HT-29 (cell line): ENCODE measurements around the gene MED13L. TPM values are rescaled to one million over a fixed set of nuclear protein-coding genes. Genes with fewer than 3 reads are reported as not detected.
A peak's percentile ranks its signal among the peaks of the same experiment; 100 is the strongest.
"Not testable (repeated sequence)": the region's sequence is repeated elsewhere in the genome, so short reads cannot be mapped to it uniquely, and the experiment has no call there.

Experiments used
- DNase-seq: peaks from one replicate; pipeline ENCODE4 v3.0.0-alpha.2; 2015; ENCODE audit warnings: low spot score
- total RNA-seq: library from RNA; depleted of rRNA; stranded (reverse); fragments of >200 nt; shearing (Covaris generic); gene quantifications from 2 replicates; pipeline ENCODE4 v1.2.3, GENCODE V29; 2014

The MED13L gene
- total RNA-seq, 1 experiment from 2014 or later = 23.8 TPM

GRCh38 chr12:115976829-115977228, 300.7 kb downstream of the MED13L start:
- DNase-seq = not testable (repeated sequence)

GRCh38 chr12:115975411-115975810, 302.1 kb downstream of the MED13L start:
- DNase-seq = no peak

GRCh38 chr12:115973968-115974724, 303.3 kb downstream of the MED13L start:
- DNase-seq = no peak

GRCh38 chr12:115973066-115973465, 304.4 kb downstream of the MED13L start:
- no peak for DNase-seq

GRCh38 chr12:115972241-115972640, 305.3 kb downstream of the MED13L start:
- DNase-seq = no peak

- DNase-seq = no peak
These were observed 309.3 kb downstream of the MED13L start for GRCh38 chr12:115968211-115968610.

GRCh38 chr12:115966376-115966775, 311.1 kb downstream of the MED13L start:
- DNase-seq = no peak

GRCh38 chr12:115964626-115965025, 312.9 kb downstream of the MED13L start:
- no peak for DNase-seq

GRCh38 chr12:115964214-115964613, 313.3 kb downstream of the MED13L start:
- DNase-seq = no peak

- no peak for DNase-seq
These were observed 315.3 kb downstream of the MED13L start for GRCh38 chr12:115962216-115962615.

- DNase-seq = no peak
These were observed 316.4 kb downstream of the MED13L start for GRCh38 chr12:115960868-115961802.

- no peak for DNase-seq
These were observed 319.7 kb downstream of the MED13L start for GRCh38 chr12:115957686-115958290.

- no peak for DNase-seq
These were observed 320.8 kb downstream of the MED13L start for GRCh38 chr12:115956659-115957058.

- no peak for DNase-seq
These were observed 321.3 kb downstream of the MED13L start for GRCh38 chr12:115956236-115956635.

- no peak for DNase-seq
These were observed 324.0 kb downstream of the MED13L start for GRCh38 chr12:115953450-115953849.

GRCh38 chr12:115953031-115953430, 324.5 kb downstream of the MED13L start:
- no peak for DNase-seq

- no peak for DNase-seq
These were observed 326.5 kb downstream of the MED13L start for GRCh38 chr12:115950959-115951358.

GRCh38 chr12:115949675-115950074, 327.8 kb downstream of the MED13L start:
- DNase-seq = no peak

GRCh38 chr12:115947696-115948062, 329.8 kb downstream of the MED13L start:
- DNase-seq = no peak

GRCh38 chr12:115946867-115947695, 330.4 kb downstream of the MED13L start:
- DNase-seq = peak; percentile 19

- DNase-seq = no peak
These were observed 331.4 kb downstream of the MED13L start for GRCh38 chr12:115946092-115946491.
